ENCODE results near the gene GFER. TPM values are rescaled to one million over a fixed set of nuclear protein-coding genes. Genes with fewer than 3 reads are reported as not detected.

GFER gene
- total and polyA plus RNA-seq, 9 of the 15 experiments (the other 6 are each of a cell fraction or from before 2014, with no cell fraction given): 4.3 to 53.7 (median 19.8) TPM

DNA sequence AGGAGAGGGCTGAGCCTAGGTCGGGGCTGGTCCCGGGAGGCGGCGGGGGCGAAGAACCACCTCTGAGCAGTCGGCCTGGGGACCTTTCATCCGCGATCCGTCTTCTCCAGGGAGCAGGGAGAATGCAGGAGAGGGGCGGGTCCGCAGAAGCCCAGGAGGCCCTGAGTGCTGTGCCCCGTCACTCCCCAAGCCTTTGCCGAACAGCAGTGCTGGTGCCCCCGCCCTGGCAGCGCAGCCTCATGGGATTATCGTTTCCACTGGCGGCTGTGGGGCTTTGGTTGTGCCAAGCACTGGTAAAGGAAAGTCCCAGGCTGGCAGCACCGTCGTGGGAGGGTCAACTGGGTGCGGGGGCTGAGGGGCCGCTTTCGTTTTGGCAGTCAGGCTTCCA is 11.5 kb upstream of the GFER start (continued):
- TF ChIP-seq, protein P1, sequence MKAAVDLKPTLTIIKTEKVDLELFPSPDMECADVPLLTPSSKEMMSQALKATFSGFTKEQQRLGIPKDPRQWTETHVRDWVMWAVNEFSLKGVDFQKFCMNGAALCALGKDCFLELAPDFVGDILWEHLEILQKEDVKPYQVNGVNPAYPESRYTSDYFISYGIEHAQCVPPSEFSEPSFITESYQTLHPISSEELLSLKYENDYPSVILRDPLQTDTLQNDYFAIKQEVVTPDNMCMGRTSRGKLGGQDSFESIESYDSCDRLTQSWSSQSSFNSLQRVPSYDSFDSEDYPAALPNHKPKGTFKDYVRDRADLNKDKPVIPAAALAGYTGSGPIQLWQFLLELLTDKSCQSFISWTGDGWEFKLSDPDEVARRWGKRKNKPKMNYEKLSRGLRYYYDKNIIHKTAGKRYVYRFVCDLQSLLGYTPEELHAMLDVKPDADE (conservative IDR thresholded peaks at IDR 0.05; ENCODE audit: control insufficient read depth, low read depth, low read length): 0 out of 2 replicates have a peak, but pooled peaks have one; percentile 36

DNA sequence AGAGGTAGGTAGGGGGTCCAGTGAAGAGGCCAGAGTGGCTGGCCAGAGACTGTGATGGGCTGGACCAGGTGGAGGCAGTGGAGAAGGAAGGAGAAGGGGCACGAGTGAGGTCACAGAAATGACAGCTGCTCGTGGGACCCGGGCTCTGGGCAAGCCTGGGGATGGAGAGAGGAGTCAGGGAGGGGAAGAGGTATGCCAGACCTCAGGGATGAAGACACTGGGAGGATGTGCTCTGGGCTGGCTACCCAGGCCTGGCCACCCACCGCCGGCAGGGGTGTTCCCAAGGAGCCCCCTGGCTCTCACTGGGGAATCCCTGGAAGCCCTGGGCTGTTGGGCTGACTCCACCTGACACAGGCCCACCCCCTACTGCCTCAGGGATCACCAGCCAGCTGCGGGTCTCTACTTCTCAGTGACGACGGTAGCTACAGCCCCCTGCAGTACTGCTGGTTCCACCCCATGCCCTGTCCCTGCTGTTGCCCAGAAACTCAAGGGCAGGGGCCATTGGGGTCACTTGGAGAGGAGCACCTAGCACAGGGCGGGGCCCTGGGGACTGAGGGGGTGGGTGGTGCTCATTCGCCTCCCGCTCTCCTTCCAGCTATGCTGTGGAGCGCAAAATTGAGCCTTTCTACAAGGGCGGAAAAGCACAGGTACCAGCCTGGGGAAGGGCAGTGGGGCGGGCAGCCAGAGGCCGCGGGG is 10.4 kb upstream of the GFER start:
- ATAC-seq (no peak), FAIRE-seq (no peak), DNase-seq (ENCODE audit: extremely low read depth in 1 of 4, low spot score in 3 of 4) (no peak)
- H3K4me2 ChIP-seq (ENCODE audit: insufficient read depth, low read length): no peak overlapping the region
- H2AFZ ChIP-seq (ENCODE audit: low read depth, low read length): no peak overlapping the region
- no peaks in the 10 kb centered on the region for H3K9me3 ChIP-seq (replicated peaks; ENCODE audit: control insufficient read depth, insufficient read depth, low read depth, low read length)
- ChIA-PET POLR2A (interaction anchor here (1.4 to 1.8 kb wide), 2 partner anchors 9 to 18 kb away, joined by 3 to 10 read pairs; partner anchors contain the start of gene RPS2), CTCF (ENCODE audit: low intra/inter-chr PET ratio) (no interaction called here)
- H3K36me3 ChIP-seq (ENCODE audit: control insufficient read depth, insufficient read depth, low read length): peaks cover 53% of the 10 kb centered on the region; the same call in 2 of the 3 replicates
- intact Hi-C loops (cut with micrococcal nuclease): no loop called here
- TF ChIP-seq SPI1 (IDR thresholded peaks at IDR 0.05; ENCODE audit: borderline replicate concordance, low read depth, low read length) (no peak), POLR2G (IDR thresholded peaks at IDR 0.05; ENCODE audit: low read depth, low read length) (peak; percentile 21; the same call in 1 of the 2 replicates)
- no TSS peak for BruUV-seq (replicated peaks)
- in situ Hi-C loops (cut with MboI): no loop called here
- no peaks in the 10 kb centered on the region for H3K9me1 ChIP-seq (ENCODE audit: control insufficient read depth, insufficient read depth, low read length)
- no peak overlapping the region for H3K27ac ChIP-seq (ENCODE audit: extremely low read depth, low read depth, low read length)
- H3K9ac ChIP-seq (ENCODE audit: insufficient read depth in 1 of 2, low read depth in 2 of 2, low read length in 2 of 2): peak overlapping the region in 1 of 2 experiments; percentile 56; a peak in 2 of 4 replicates
- H3K27me3 ChIP-seq (ENCODE audit: control insufficient read depth in 2 of 2, insufficient read depth in 2 of 2, low read length in 2 of 2): no peaks in the 10 kb centered on the region
- H3K4me1 ChIP-seq (replicated peaks in 1 of 2; ENCODE audit: control insufficient read depth in 2 of 2, insufficient read depth in 2 of 2, low read length in 2 of 2): peaks cover 7 to 76% of the 10 kb centered on the region in 2 experiments; a peak in 4 of 5 replicates
- H3K79me2 ChIP-seq (ENCODE audit: control insufficient read depth, insufficient read depth, low read length): peaks cover 38% of the 10 kb centered on the region
- WGBS (ENCODE audit: insufficient coverage, low coverage, missing lambda C conversion rate): 83% methylated on average over 10 of the region's 16 CpGs
- peak overlapping the region; percentile 8; the same call in 1 of the 2 replicates for H3K4me3 ChIP-seq
- H4K20me1 ChIP-seq (replicated peaks; ENCODE audit: control insufficient read depth, insufficient read depth, low read length): no peaks in the 10 kb centered on the region
